Activated naive CD4-positive, alpha-beta T cell (primary cell): ENCODE data around the gene AUTS2.
"Not testable (repeated sequence)": the region's sequence is repeated elsewhere in the genome, so short reads cannot be mapped to it uniquely, and the experiment has no call there.

Source experiments
- DNase-seq, 4 experiments: peaks; one replicate each; lab custom pipeline; 2025; lab: John Stamatoyannopoulos, UW

Gene AUTS2

GRCh38 chr7:69761290-69761922 lies 163.1 kb downstream of the AUTS2 start:
- no peak for DNase-seq

DNA sequence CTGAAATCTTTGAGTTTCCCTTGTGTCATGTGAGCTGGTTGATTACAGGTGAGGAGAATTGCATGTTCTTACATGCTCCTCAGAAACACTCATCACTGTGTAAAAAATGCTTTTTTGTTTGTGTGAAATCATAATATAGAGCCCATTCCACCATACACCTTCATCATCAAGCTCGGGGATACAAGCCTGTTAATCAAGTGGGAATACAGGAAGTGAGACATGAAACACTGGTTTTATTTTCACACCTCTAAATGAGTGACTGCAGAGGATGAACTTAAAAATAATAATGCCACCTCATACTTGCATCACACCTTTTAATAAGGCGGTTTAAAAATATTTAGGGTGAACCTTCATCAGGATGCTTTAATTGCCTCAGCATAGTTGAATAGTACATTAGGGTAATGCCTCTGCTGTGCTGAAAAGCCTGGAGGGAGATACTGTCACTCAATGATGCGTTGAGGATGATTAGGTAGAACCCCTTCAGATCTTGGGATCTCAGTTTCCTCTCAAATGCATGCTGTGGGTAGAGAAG lies 164.6 kb downstream of the AUTS2 start:
- DNase-seq, result no peak

DNA sequence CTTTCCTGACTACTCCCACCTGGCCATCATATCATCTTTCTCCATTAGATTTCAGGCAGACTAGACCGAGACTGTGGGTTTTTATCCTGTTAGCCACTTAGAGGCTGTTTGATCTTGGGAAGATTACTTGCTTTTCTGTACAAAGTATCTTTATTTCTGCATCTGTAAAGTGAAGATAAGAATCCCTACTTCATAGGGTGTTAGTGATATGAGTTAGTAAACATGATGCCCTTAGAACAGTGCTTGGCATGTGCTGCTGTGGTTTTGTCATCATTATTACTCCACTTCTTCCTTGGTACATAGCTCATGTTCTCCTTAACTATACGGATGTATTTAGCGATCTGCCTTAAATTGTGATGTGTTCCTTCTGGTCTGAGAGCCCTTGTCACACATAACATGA lies 165.2 kb downstream of the AUTS2 start:
- DNase-seq, result no peak

DNA sequence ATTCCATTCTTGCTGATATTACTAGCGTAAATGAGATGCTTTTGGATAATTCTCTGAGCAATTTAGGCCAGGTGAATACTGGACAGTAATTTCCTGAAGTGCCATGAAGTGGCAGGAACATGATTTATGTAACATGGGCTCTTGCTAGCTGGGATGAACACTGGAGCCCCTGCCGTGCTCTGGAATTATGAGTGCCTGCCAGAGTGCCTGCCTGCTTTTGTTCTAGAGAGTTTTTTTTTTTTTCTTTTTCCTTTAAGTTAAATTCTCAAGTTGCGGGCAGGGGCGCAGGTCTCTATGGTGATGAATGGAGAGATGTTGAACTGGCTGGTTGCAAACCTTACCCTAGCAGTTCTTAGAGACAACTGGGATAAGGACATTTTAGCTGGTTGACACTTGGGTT lies 165.9 kb downstream of the AUTS2 start:
- DNase-seq, result no peak

- DNase-seq, result no peak
Measured at GRCh38 chr7:69764681-69765080, 166.4 kb downstream of the AUTS2 start.

- DNase-seq, result no peak
Measured at GRCh38 chr7:69765879-69766278, 167.6 kb downstream of the AUTS2 start.

- no peak for DNase-seq
Measured at GRCh38 chr7:69768986-69769595, 170.8 kb downstream of the AUTS2 start.

DNA sequence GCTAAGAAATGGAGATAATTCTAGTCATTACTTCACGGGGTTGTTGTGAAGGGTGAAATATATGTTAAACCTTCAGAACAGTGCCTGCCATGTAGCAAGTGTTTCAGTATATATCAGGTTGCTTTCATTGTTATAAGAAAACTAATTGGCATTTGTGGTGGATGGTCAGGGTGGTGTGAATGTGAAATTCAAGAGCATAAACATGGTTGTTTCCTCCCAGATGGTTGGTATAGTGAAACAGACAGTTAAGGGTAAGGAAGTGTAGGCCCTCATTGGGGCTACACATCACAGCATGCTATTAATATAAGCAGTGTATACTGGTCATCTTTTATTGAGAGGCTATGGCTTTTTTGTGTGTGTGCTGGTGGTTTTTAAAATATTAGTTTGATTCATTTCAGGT lies 171.6 kb downstream of the AUTS2 start:
- DNase-seq, result no peak

GRCh38 chr7:69770613-69771012 lies 172.3 kb downstream of the AUTS2 start:
- no peak for DNase-seq

GRCh38 chr7:69772718-69773436 lies 174.6 kb downstream of the AUTS2 start:
- no peak for DNase-seq

DNA sequence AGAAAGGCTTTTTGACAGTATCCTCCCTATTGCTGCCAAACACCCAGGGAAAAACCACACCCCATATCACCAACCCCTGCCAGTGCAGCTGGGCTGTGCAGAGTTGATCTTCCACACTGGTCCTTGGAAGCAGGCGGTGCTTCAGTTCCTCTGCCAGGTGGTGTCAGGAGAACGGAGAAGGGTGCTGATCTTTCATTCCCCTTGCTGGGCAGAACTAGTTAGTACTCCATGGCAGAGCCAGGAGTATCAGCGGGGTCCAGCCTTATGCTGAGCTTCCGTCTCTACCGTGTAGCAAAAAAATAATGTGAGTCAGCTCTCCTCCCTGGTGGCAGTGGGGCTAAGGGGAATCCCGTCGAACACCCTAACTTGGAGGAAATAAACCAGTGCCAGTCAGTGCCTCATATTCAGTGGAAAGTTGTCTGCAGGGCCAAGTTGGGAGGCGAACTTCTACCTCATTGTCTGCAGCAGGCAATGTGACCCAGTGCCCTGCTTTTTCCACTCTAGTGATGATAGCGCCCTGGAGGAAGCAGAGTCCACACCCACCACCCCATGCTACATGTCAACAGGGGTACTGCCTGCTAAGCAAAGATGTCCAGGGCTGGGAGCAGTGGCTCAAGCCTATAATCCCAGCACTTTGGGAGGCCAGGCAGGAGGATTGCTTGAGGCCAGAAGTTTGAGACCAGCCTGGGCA lies 175.4 kb downstream of the AUTS2 start:
- DNase-seq, result no peak

DNA sequence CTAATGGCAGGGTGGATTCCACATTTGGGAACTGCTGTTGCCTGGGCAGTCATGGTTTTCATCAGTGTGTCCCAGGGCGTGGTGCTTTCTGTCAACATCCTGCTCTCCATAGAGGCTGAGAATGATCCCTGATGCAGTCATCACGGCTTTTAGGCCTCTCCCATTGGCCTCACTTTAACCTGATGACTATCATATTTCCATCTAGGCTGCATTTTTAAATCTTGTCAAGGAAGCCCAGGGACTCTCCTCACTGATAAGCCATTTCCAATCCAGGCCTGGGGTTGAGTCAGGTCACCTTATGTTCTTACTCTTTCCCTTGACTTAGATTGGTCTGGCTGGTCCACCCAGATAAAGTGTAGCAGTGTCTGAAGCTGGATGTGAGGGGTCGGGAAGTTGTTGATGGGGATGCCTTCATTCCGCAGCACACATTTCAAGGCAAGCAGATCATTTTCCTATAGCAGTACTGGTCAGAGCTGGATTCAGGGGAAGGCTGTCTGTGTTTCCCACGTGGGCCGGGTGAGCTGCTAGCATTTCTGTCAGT lies 177.0 kb downstream of the AUTS2 start:
- no peak for DNase-seq

DNA sequence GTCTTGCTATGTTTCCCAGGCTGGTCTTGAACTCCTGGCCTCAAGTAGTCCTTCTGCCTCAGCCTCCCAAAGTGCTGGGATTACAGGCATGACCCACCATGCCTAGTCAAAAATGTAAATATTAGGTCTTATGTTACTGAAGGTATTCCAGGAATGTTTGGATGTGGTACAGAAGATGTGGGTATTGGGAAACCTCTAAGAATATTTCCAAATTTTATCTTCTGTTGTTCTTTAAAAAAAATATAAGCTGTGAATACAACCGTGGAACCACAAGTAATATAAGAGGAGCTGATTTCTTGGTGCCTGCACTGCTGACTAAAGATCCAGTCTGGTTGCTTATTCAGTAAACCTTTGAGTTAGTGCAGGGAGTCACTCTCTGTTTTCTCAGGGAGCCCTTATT lies 178.3 kb downstream of the AUTS2 start:
- DNase-seq, result no peak

DNA sequence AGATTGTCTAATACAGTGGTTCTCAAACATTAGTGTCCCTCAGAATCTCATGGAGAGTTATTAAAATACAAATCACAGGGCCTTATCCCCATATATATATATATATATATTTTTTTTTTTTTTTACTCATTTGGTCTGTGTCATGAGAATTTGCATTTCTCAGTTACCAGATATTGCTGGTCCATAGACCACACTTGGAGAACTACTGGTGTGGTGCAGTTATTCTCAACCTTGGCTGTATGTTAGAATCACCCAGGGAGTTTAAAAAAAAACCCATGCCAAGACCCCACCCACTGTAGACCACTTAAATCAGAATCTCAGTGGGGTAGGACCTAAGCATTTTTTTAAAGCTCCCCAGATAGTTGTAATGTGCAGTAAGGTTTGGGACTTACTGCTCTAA lies 179.9 kb downstream of the AUTS2 start:
- no peak for DNase-seq

DNA sequence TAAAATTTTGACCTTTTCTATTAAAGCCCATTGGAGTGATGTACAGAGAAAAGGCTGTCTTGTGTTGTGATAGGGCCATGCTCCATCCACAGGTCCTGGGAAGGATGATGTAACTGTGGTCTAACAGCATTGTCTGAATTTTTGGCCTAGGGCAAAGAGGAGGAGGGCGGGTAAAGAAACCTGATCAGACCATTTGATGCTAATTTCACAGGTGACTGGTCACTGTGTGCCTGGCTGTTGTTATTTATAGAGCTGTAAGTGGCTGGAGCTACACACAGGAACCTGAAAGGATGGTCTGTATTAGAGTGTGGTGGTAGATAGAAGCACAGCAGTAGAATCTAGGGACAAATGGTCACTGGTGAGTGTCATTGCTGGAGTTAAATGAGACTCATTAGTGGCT lies 182.1 kb downstream of the AUTS2 start:
- no peak for DNase-seq

DNA sequence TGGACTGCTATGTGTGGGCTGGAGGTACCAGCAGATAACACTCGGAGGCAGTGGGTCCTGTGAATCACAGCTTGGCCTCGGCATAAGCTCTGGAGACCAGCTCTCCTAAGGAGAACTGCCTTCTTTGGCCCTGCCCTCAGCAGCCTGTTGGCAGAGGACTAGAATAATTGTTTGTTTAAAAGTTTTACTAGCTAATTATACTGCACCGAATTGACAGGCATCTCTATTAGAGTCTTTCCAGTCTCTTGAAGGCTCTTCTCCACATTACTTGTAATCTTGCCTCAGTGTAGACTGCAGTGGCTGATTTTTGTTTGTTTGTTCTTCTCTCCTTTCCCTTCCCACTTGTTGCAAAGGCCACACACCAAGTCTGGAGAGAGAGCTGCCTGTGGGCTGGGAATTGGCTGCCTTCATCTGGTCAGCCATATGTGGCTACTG lies 183.2 kb downstream of the AUTS2 start:
- no peak for DNase-seq

- no peak for DNase-seq
Measured at GRCh38 chr7:69782917-69783684, 184.8 kb downstream of the AUTS2 start.

DNA sequence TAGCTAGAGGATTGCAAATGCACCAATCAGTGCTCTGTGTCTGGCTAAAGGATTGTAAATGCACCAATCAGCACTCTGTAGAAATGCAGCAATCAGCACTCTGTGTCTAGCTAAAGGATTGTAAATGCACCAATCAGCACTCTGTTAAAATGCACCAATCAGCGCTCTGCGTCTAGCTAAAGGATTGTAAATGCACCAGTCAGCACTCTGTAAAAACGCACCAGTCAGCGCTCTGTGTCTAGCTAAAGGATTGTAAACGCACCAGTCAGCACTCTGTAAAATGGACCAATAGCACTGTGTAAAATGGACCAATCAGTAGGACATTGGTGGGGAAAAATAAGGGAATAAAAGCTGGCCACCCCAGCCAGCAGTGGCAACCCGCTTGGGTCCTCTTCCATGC lies 187.9 kb downstream of the AUTS2 start:
- DNase-seq, result not testable (repeated sequence)

- DNase-seq, result no peak
Measured at GRCh38 chr7:69786730-69787395, 188.6 kb downstream of the AUTS2 start.

DNA sequence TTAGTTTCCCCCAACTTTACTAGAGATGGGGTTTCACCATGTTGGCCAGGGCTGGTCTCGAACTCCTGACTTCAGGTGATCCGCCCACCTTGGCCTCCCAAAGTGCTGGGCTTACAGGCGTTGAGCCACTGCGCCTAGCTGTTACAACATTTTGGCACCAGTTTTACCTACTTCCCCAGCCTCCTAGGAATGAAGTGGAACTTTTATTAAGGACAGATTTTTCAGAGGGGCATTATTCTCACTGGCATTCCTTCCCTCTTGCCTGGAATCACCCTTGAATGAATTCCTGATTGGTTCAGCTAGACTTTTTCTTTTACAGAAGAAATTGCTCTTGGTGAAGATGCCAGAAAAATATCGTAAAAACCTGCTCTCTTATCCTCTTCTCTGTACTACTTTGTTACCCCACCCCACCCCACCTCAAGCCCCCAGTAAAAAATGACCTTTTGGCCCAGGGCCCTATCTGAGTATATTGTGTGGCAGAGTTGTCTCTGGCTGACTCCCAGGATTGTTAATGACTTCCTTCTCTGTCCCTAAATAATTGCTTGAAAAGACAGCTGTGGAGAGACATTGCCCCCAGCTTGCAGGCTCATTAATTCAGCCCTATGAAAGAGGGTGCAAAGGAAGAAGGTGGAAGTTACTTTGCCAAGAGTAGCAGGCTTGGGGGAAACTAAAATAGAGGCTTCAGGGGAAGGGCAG lies 189.6 kb downstream of the AUTS2 start:
- no peak for DNase-seq
